Testis (tissue), 3 donors: ENCODE results near the gene TCF12. TPM values are rescaled to one million over a fixed set of nuclear protein-coding genes. Genes with fewer than 3 reads are reported as not detected.

Experiments used
- DNase-seq: peaks from one replicate; pipeline ENCODE4 v3.0.0-alpha.2; 2019
- H3K27ac ChIP-seq, 2 donors: fragments of 200-600 bp; sonication (generic); one replicate each; pipeline ENCODE4 v1.5.1; 2019
- H3K27me3 ChIP-seq: fragments of 200-600 bp; sonication (generic); one replicate; pipeline ENCODE4 v1.5.1; 2019
- H3K36me3 ChIP-seq: fragments of 200-600 bp; sonication (generic); one replicate; pipeline ENCODE4 v1.5.1; 2017; ENCODE audit warnings: low read depth; ENCODE audit errors: missing control alignments
- H3K4me1 ChIP-seq: fragments of 200-600 bp; sonication (generic); one replicate; pipeline ENCODE4 v1.5.1; 2019
- H3K4me3 ChIP-seq, 2 donors: fragments of 200-600 bp; sonication (generic); one replicate each; pipeline ENCODE4 v1.5.1; 2017 to 2019
- H3K9me3 ChIP-seq: fragments of 200-600 bp; sonication (generic); one replicate; pipeline ENCODE4 v1.5.1; 2017
- POLR2A ChIP-seq: fragments of 450-650 bp; IDR thresholded peaks from one replicate; pipeline ENCODE4 v1.6.1; 2017; ENCODE audit warnings: antibody characterized with exemption, mild to moderate bottlenecking, moderate library complexity
- WGBS, 2 donors: methylation state at CpG; one replicate each; pipeline ENCODE4 v1.1.5; 2018; 5-methylcytosine and 5-hydroxymethylcytosine counted together
- intact Hi-C: fragments of 100-400 bp; cut with DNase I; formaldehyde crosslinking; loops from one replicate; pipeline ENCODE4 v1.15.1; 2023; ENCODE audit warnings: low total_unique reads
- polyA plus RNA-seq: library from polyadenylated mRNA; stranded (reverse); fragments of 350-450 nt; fragmentation: Illumina TruSeq; extraction: RNeasy Lipid Tissue Mini Kit (QIAGEN cat#74804); gene quantifications from one replicate; pipeline ENCODE4 v1.2.3, GENCODE V29; 2014; ENCODE audit warnings: low read depth, low replicate concordance; ENCODE audit not compliant: insufficient read depth
- total RNA-seq, 2 donors: library from RNA; depleted of rRNA; stranded (reverse); fragments of >200 nt; gene quantifications; one replicate each; pipeline ENCODE4 v1.2.3, GENCODE V29; 2016
- TF ChIP-seq, protein P1 (sequence below), 3 experiments: fragments of 450-650 bp in 2 of 3; fragments of 200-600 bp in 1 of 3; sonication (generic) in 1 of 3; IDR thresholded peaks; one replicate each; pipeline ENCODE4 v1.5.1; 2016 to 2019; ENCODE audit warnings: antibody characterized with exemption in 3 of 3, mild to moderate bottlenecking in 2 of 3, moderate library complexity in 1 of 3

Gene TCF12
- total and polyA plus RNA-seq, 3 donors from 2014 or later: 51.8 to 152 (median 146) TPM

- no peaks in the 10 kb centered on the region for H3K4me1 ChIP-seq
- no peak for TF ChIP-seq POLR2A
- TF ChIP-seq, protein P1, sequence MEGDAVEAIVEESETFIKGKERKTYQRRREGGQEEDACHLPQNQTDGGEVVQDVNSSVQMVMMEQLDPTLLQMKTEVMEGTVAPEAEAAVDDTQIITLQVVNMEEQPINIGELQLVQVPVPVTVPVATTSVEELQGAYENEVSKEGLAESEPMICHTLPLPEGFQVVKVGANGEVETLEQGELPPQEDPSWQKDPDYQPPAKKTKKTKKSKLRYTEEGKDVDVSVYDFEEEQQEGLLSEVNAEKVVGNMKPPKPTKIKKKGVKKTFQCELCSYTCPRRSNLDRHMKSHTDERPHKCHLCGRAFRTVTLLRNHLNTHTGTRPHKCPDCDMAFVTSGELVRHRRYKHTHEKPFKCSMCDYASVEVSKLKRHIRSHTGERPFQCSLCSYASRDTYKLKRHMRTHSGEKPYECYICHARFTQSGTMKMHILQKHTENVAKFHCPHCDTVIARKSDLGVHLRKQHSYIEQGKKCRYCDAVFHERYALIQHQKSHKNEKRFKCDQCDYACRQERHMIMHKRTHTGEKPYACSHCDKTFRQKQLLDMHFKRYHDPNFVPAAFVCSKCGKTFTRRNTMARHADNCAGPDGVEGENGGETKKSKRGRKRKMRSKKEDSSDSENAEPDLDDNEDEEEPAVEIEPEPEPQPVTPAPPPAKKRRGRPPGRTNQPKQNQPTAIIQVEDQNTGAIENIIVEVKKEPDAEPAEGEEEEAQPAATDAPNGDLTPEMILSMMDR (IDR thresholded peaks at IDR 0.05): no peak
- H3K27me3 ChIP-seq: no peaks in the 10 kb centered on the region
- no peak for DNase-seq
- H3K9me3 ChIP-seq: no peaks in the 10 kb centered on the region
- 82% methylated on average over 4 of the region's 4 CpGs for WGBS, 2 donors
- H3K36me3 ChIP-seq: no peaks in the 10 kb centered on the region
- intact Hi-C loops: no loop called here
- no peak overlapping the region for H3K4me3 ChIP-seq
- no peak overlapping the region for H3K27ac ChIP-seq
These were observed 215.7 kb downstream of the TCF12 start for GRCh38 chr15:57134071-57134605.

- Histone ChIP-seq H3K4me3 (no peak overlapping the region), H3K27me3 (no peaks in the 10 kb centered on the region), H3K4me1 (no peaks in the 10 kb centered on the region), H3K27ac (no peak overlapping the region), H3K36me3 (no peaks in the 10 kb centered on the region), H3K9me3 (no peaks in the 10 kb centered on the region)
- intact Hi-C loops: no loop called here
- DNase-seq: no peak
- TF ChIP-seq, protein P1 (IDR thresholded peaks at IDR 0.05): no peak
- TF ChIP-seq POLR2A: no peak
These were observed 216.4 kb downstream of the TCF12 start for GRCh38 chr15:57134851-57135250.

DNA sequence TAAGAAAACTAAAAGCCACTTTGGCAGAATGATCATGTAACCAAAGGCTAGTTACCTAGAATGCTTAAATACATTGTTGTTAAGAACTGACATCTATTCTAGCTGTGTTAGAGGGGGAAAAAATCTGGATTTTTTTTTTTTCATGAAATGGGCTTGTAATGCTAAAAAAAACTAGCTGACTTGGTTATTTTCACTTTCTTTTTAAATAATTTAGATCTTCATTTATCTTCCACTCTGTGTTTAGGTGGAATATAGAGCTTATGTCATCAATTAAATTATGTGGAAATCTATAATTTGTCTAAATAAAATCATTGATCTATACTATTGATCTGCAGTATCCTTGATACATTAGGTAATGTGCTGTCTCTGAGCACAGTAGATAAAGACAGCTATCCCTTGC, 217.4 kb downstream of the TCF12 start:
- no peak for DNase-seq
- H3K4me1 ChIP-seq: no peaks in the 10 kb centered on the region
- H3K36me3 ChIP-seq: no peaks in the 10 kb centered on the region
- H3K9me3 ChIP-seq: no peaks in the 10 kb centered on the region
- H3K27ac ChIP-seq: no peak overlapping the region
- H3K4me3 ChIP-seq: no peak overlapping the region
- H3K27me3 ChIP-seq: no peaks in the 10 kb centered on the region
- TF ChIP-seq, protein P1 (IDR thresholded peaks at IDR 0.05): no peak
- no peak for TF ChIP-seq POLR2A
- intact Hi-C loops: no loop called here

DNA sequence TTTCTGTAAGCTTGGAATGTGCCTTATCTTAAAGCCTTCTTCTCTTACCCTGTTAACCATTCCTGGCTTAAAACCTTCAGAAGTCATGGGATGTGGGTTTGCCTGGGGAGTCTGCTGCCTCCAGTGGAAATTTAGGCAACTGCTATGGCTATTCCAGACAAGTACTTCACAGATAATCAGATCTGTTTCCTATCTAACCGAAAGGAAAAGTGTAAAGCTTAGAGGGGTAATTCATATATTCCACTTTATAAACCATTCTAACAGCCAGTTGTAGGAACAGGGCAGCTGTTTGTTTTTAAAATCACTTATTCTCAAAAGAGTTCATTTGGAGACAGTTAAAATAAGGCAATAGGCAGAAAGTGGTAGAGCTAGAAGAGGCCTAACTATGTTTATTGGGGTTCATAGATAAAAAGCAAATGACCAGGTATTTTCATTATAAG, 219.9 kb downstream of the TCF12 start:
- Histone ChIP-seq H3K4me3 (no peak overlapping the region), H3K36me3 (no peaks in the 10 kb centered on the region), H3K27me3 (no peaks in the 10 kb centered on the region), H3K27ac (no peak overlapping the region), H3K9me3 (no peaks in the 10 kb centered on the region), H3K4me1 (no peaks in the 10 kb centered on the region)
- DNase-seq: peak; percentile 45
- intact Hi-C loops: no loop called here
- TF ChIP-seq, protein P1 (IDR thresholded peaks at IDR 0.05): peak; percentile 33 to 73 (median 62)
- TF ChIP-seq POLR2A: no peak
- WGBS, 2 donors: 23 to 43% methylated on average over 1 of the region's 1 CpG

DNA sequence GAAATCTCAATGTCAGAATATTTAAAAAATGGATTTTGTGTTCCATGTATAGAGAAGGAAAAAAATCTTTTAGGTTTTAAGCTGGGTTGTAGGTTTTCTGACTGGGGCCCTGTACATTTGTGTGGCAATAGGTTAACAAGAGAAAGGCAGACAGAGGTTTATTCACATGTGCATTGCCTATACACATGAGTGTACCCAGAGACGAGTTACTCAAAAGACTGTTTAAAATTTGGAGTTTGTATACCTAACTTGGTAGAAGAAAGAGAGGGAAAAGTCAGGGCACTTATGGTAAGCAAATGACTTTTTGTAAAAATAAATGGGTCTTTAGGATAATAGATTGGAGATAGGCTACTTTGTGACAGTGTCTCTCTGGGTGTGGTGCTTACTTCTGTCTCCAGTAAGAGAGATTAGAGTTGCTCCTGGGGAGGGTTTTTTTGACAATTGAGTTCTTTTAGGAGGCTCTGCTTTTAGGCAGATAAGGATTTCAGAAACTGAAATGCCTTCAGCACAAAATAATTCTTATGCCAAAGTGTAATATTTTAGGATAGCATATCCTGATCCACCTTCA, 225.2 kb downstream of the TCF12 start:
- intact Hi-C loops: no loop called here
- no peak overlapping the region for H3K27ac ChIP-seq
- H3K27me3 ChIP-seq: no peaks in the 10 kb centered on the region
- no peaks in the 10 kb centered on the region for H3K9me3 ChIP-seq
- TF ChIP-seq, protein P1 (IDR thresholded peaks at IDR 0.05): no peak
- no peak for TF ChIP-seq POLR2A
- H3K4me1 ChIP-seq: peaks cover 4% of the 10 kb centered on the region
- WGBS, 2 donors: 48 to 65% methylated on average over 1 of the region's 1 CpG
- DNase-seq: no peak
- no peak overlapping the region for H3K4me3 ChIP-seq
- H3K36me3 ChIP-seq: no peaks in the 10 kb centered on the region
